ENCODE results near the gene ACBD6.

ACBD6 gene

DNA sequence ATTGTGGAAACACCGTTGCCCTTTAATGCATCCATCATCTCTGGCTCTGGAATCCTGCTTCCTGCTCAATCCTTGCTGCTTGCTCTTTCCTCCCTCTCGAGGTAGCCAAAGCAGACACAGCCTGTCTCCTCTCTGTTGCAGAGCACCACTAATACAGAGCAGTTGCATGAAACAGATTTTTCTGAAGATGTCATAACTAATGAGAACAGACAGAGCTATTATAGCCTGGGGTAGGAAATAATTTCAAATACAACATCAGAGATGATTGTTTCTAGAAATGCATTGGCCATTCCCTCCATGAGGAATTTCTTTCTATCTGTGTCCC is 23.3 kb upstream of the ACBD6 start:
- DNase-seq (ENCODE audit: low read depth) = no peak

DNA sequence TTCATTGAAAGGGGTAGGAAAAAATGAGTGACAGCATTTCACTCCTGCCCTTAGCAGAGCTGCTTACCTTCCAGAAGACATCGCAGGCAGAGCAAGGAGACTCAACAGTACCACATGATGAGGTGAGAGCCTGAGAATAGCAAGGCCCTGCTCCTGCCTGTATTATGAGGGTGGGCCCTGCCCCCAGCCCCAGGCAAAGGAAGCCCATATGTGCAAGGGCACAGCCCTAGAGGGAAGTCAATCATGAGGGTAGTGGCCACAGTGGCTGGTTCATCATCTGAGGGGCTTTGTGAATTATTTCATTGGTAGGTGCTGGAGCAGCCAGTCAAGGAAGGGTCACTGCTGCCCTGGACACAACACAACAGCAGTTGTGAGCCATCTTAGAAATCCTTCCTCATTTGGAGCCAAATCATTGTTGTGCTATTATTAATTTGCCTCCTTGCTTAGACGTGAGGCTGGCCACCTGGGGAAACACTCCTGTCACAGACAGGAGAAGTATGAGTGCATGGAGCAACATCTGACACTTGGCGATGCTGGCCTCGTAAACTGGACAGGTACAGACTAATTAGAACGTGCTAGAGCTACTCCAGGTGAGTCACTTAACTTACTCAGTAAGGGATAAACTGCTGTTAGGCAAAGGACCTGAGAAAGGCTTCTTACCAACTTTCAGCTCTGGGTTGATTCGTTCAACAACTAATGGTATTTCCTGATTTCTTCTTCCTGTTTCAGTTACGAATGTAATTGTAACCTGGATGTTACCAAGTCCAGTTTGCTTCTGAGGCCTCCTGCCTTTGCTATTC is 22.7 kb upstream of the ACBD6 start:
- no peak for DNase-seq (ENCODE audit: low read depth)

DNA sequence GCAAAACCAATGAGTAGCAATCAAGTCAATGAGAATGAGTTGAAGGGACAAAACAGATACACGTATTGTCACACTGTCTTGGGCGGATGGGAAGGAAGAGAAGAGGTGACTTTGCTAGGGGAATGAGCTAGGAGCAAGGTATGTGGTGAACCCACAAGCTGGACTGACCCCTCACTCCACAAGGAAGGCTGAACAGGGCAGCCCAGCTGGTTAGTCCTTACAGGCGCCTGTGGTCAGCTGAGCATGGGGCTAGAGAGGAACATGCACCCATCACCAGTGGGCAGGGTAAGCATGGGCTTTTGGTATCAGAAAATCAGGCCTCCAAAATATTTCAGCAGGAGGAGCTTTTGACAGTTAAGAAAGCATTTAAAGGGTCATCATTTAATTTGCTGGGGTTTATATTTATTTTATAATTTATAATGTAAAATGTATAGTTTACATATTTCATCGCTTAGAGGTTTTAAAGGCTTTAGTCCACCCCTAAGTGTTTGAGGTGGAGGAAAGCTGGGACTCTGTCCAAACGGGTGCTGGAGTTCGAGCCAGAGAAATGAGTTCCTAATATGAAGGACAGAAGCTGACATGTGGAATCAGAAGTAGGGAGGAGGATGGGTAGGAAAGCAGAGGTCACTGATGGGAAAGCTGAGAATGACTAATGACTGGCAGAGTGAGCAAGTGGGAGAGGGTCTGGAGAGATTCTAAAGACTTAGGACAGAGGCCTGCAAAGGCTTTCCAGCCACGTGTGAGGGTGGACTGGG is 22.0 kb upstream of the ACBD6 start:
- DNase-seq (ENCODE audit: low read depth) = no peak

DNA sequence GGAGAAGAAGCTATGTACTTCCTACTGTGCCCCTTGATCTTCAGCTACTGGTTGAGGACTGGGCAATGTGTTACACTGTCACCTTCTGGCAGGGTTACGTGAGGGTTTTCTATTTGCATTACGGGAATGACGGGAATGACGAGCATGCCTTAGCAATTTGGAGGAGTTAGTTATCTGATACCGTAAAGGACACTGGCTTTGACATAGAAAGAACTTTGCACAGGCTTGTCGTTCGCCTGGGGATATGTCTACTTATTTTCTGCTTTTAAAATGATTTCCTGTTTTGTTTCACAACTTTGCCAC is 19.8 kb upstream of the ACBD6 start:
- DNase-seq (ENCODE audit: low read depth) = no peak

DNA sequence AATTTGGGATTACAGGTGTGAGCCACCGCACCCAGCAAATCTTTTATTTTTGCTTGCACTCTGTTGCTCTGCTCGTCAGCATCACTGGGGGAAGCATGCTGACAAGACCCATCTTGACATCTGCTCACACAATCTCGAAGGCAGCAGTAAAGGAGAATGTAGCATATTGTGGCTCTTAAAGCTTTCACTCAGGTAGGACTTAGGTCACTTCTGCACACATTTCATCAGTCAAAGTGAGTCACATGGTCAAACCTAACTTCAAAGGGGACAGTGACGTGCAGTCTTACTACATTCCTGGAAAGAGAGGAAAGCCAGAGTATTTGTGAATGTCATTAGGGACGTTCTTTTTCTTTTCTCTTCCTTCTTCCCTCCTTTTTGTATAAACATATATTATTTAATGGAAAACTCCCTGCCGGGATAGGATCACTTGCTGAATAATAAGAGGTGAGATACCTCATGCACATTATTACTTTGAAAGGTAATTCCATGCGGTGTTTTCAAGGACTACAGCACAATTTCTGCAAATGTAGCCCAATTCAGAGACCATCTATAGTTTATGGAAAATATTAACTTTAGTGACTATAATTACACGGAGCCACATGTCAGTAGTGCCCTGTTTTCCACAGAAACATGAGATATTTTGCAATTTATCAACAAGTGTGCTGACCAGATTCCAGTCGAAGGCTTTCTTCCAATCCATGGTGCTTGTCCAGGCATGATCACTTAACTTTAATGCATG is 19.3 kb upstream of the ACBD6 start:
- DNase-seq (ENCODE audit: low read depth) = no peak

DNA sequence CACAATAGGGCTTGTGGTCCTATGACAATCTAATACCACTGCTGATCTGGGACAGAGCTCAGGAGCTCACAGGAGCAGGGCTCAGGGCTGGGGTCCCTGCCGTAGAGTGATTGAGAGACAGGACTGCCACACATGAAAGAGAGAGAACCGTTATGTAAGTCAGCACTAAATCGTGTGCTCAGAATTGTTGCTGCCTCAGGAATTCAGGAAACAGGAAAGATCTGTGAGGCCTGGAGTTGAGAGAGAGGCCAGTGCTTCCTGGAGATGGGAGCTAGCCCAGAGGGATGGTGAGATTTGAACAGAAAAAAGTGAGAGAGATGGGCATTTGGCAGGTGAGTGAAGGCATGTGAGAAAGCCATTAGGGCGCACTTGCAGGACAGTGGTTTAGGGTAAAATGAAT is 17.5 kb upstream of the ACBD6 start:
- no peak for DNase-seq (ENCODE audit: low read depth)

DNA sequence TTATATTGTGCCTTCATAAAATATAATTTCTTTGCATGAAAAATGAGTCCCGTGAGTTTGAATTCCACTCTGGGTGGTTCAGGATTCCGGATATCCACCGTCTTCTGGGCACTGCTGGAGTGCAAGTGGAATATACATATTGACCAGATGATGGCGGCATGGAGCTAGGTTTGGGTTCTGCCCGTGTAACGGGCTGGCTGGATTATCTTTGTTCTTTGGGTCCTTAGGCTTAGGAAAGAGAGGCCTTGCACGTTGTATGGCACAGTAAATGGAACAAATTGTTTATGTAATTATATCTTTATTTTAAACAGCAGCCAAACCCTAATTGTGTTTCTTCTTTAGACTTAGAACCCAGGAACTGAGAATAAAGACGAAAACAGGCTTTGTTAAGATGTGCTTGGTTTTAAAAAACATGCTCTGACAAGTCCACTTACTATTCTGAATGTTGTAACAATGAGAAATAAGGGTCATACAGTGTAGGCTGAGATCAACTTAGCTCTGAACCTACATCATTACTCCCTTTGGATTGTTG is 13.5 kb upstream of the ACBD6 start:
- DNase-seq (ENCODE audit: low read depth) = no peak

DNA sequence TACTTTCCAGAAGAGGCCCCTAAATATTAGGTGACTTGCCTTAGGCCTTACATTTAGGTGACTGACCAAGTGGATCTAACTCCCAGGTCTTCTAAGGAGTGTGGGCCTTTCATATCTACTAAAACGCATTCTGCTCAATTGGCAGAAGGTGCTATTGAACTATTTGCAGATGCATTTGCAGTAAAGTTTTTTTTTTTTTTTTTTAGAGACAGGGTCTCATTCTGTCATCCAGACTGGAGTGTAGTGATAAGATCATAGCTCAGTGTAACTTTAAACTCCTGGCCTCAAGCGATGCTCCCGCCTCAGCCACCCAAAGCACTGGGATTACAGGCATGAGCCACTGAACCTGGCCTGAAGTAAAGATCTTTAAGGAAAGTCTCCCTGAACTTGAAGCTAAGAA is 13.0 kb upstream of the ACBD6 start:
- no peak for DNase-seq (ENCODE audit: low read depth)

DNA sequence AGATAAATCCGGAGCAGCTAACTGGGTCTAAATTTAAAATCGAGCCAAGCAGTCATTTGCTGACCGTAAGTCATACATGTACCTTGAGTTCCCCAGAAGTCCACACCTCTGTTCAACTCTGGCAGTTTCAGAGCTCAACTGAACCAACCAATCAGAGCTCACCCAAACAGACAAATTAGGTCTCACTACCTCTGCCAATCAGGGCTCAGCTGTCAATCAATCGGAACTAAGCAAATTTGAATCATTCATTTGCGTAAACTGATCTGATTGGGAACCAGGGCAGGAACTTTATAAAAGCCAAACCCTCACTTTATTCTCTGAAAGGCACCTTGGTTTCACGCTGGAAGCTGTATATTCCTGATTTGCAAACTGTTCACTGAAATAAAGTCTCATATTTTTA is 11.2 kb upstream of the ACBD6 start:
- no peak for DNase-seq (ENCODE audit: low read depth)

DNA sequence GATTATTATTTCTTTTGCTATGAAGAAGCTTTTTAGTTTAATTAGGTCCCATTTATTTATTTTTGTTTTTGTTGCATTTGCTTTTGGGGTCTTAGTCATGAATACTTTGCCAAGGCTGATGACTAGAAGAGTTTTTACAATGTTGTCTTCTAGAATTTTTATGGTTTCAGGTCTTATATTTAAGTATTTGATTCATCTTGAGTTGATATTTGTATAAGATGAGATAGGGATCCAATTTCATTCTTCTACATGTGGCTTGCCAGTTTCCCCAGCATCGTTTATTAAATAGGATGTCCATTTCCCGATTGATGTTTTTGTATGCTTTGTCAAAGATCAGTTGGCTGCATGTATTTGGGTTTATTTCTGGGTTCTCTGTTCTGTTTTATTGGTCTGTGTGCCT is 8.5 kb upstream of the ACBD6 start:
- no peak for DNase-seq (ENCODE audit: low read depth)

DNA sequence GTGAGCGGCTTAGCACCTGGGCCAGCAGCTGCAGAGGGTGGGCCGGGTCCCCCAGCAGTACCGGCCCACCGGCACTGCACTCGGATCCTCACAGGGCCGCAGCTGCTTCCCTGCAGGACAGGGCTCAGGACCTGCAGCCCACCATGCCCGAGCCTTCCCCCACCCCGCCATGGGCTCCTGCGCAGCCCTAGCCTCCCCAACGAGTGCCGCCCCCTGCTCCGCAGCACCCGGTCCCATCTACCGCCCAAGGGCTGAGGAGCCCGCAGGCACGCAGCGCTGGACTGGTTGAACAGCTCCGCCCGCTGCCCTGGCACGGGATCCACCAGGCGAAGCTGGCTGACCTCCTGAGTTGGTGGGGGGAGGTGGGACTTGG is 6.3 kb upstream of the ACBD6 start:
- no peak for DNase-seq (ENCODE audit: low read depth)

DNA sequence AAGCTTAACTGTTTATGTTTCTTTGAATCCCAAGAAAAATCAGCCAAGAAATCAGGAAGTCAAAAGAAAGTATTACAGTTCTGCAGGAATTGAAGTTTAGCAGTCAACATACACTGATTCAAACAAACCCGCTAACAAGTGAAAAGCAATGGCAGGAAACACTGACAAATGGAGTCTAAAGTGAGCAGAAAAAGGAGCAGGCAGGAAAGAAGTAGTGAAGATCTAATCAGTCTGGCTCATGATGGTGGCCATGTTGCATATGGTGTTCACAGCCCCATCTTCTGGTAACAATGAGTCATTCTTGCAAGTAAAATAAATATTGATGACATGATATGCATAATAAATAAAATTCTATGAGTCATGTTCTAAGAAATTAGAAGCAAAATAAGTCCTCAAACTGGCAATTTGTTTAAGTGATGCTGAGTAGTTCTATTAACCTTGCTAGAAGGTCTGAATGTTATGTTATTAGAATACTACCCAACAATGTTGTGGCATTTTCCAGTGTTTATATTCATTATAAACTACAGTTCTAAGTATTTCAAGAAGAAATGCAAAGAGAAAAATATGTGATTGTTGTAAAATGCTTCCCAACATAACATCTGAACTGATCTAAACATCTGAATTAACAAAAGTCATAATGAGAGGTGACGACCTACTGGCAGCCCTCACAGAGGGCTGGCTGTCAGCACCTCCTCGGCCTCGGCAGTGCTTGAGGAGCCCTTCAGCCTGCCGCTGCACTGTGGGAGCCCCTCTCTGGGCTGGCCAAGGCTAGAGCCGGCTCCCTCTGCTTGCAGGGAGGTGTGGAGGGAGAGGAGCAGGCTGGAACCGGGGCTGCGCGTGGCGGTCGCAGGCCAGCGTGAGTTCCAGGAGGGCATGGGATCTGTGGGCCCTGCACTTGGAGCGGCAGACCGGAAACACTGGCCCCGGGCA is 5.7 kb upstream of the ACBD6 start:
- no peak for DNase-seq (ENCODE audit: low read depth)

DNA sequence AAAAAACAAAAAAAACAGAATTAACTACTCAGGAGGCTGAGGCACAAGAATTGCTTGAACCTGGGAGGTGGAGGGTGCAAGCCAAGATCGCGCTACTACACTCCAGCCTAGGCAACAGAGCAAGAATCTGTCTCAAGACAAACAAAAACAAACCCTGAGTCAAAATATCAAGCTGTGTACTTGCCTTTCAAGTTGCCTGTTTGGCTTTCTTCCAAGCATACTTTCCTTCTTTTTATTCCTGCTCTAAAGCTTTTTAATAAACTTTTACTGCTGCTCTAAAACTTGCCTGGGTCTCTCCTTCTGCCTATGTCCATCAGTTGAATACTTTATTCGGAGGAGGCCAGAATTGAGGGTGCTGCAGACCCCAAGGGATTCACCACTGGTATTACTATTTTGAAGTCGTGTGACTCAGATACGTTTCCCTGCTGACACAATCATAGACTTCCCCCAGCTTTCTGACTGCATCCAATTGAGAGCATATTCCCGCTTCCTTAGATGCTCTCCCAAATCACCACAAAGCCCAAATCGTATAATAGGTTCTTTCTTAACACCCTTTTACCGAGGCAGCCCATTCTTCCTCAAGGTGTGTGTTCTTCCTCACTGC is 3.5 kb upstream of the ACBD6 start:
- DNase-seq (ENCODE audit: low read depth) = no peak

DNA sequence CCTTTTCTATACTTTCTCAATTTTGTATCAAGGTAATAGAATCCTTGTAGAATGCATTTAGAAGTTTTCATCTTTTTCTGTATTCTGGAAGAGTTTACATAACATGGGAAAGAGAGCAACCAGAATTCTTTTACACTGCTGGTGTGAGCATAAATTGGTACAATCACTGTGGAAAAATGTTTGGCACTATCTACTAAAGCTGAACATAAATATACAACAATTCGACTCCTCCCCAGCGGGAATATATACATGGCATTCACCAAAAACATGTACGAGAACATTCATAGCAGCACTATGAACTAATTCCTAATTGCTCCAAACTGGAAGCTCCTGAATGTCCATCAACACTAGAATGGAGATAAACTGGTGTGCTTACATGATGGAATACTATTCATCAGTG is 1.8 kb upstream of the ACBD6 start:
- no peak for DNase-seq (ENCODE audit: low read depth)

DNA sequence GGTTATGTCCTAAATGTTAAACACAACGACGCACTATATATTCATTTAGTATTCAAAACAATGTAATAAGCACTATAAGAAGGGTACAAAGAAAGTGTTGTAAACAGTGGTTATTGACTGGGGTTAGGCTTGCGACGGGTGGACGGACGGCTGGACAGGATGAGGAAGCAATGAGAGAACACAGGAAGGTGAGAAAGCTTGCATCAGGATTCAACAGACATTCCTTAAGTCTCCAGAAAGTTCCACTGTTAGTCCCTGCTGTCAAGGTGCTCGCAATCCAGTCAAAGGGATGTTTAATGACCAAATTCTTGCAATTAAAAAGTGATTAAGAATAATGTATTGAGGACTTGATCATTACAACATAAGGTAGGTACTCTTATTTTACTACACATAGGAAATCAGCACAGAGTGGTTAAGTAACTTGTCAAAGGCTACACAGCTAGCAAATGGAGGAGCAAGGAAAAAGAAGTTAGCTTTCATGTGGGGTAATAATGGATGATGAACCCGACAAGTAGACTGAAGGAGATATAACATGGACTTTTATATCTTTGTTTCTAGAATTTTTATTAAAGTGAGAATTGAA is 994 bp upstream of the ACBD6 start:
- DNase-seq (ENCODE audit: low read depth) = no peak

DNA sequence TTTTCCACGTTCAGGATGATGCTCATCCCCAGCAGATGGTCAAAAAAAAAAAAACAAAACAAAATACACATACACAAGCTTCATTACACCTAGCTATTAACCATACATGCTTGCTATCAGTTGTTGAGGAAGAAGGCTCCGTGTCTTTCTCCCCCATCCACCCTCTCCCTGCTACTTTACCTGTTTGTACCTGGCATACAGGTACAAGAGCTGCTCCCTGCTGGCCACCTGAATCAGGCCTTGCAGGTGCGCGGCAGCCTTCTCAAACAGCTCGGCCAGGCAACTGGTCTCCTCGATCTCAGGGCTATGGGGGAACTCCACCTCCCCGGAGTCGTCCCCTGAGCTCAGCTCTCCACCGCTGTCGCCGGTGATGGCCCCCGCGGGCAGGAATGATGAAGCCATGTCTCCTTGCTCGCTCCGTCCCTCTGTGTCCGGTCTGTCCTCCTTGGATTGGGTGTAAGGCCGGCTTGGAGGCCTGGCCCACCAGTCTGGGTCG is 464 bp downstream of the ACBD6 start:
- DNase-seq (ENCODE audit: low read depth) = no peak

DNA sequence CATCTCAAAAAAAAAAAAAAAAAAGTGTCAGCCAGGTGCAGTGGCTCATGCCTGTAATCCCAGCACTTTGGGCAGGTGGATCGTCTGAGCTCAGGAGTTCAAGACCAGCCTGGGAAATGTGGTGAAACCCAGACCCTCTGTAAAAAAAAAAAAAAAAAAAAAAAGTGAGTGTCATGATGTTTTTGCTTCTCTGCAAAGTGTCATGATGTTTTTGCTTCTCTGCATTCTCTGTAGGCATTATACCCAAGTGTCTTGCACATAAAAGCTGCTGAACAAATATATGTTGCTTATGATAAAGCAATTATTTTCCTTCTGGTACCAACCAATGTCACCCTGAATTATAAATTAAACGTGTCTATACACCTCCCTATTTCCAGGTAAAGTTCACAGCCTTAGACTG is 1.7 kb downstream of the ACBD6 start:
- DNase-seq (ENCODE audit: low read depth) = no peak

DNA sequence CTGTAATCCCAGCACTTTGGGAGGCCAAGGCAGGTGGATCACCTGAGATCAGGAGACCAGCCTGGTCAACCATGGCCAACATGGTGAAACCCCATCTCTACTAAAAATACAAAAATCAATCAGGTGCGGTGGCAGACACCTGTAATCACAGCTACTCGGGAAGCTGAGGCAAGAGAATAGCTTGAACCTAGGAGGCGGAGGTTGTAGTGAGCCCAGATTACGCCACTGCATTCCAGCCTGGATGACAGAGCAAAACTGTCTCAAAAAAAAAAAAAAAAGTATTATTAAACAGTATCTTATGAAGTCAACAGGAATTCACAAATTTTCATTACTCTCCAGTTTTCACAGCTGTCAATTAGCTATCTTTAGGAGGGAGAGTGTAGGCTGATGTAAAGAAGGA is 3.8 kb downstream of the ACBD6 start:
- no peak for DNase-seq (ENCODE audit: low read depth)

DNA sequence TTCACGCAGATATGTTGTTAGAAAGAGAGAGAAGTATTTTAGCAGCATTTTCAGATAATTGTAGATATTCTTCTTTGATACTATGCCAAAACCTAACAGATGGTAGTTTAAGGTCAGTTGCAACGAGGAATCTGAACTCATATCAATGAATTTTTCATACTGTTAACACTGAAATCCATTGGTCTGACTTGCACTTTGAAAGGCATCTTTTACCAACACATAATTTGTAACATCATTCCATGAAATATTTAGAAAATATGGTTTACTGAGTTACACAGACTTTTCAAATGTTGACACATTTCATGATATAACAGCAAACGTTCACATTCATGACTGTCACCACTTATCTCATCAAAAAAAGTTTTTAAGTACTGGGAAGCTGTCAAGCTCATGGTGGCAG is 4.6 kb downstream of the ACBD6 start:
- no peak for DNase-seq (ENCODE audit: low read depth)

DNA sequence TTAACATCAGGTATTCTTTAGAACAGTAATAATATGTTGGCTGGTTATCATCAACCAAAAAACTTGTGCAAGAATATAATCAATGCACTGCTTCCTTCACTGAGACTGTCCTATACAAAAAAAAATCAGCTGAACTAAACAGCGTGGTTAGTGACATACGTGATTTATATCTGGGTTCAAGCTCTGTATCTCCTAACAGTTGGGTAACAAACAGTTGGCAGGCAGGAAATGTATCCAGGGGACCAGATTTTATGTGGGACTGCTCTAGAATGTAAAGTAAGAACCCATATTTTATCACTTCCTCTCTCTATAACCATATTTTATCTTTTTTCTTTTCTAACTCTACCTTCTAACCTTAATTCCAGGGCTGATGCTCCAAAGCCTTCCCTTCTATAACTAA is 8.0 kb downstream of the ACBD6 start:
- DNase-seq (ENCODE audit: low read depth) = no peak

DNA sequence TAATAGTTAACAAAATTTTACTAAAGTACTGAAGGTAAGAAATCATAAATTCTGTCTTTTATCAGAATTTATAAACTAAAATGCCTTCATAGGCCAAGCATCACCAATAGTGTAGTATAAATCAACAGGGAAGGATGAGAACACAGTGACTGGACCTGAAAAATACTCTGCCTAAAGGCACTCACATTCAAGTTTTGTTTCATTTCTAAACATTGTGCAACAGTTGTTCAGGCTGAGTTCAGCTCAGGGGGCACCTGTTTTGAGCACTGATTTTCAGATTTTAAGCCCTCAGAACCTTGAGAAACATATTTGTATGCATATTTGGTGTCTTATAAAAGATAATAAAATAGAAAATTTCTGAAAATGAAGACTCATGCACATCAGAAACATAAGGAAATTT is 12.4 kb downstream of the ACBD6 start:
- no peak for DNase-seq (ENCODE audit: low read depth)
